ENCODE data around the gene P4HB.

P4HB gene

GRCh38 chr17:81833160-81833920 is 27.0 kb downstream of the P4HB start, which contains the start of gene MCRIP1:
TSS of gene MCRIP1 (minus strand) at chr17:81833291. CDS start at chr17:81824506, 8,785 bp downstream.
- in situ Hi-C loops (cut with HindIII; ENCODE audit: low sequenced_read_pairs): no loop called here

DNA sequence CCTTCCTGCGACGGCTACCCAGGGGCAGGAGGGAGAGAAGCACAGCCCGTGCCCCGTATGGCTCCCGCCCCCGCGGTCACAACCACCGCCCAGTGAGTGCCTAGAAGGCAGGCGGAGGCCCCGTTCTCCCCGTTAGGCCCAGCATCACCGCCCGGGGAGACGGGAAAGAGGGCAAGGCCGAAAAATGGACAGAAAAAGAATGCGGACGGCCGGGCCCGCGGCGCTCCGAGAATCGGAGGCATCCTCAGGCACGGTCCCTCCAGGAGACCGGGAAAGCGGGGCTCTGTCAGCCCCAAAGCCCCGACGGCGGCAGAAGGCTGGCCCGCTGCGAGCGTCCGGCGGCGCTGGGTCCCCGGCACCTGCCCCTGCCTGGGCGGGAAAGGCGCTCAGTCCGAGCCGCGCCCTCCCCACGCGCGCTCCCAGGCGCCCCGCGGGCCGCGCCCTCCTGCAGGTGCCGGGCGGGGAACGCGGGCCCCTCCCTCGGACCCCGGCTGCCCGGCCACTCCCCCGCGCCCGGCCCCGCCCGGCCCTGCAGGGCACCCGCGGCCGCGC is 27.7 kb downstream of the P4HB start:
- in situ Hi-C loops (cut with HindIII; ENCODE audit: low sequenced_read_pairs): no loop called here

DNA sequence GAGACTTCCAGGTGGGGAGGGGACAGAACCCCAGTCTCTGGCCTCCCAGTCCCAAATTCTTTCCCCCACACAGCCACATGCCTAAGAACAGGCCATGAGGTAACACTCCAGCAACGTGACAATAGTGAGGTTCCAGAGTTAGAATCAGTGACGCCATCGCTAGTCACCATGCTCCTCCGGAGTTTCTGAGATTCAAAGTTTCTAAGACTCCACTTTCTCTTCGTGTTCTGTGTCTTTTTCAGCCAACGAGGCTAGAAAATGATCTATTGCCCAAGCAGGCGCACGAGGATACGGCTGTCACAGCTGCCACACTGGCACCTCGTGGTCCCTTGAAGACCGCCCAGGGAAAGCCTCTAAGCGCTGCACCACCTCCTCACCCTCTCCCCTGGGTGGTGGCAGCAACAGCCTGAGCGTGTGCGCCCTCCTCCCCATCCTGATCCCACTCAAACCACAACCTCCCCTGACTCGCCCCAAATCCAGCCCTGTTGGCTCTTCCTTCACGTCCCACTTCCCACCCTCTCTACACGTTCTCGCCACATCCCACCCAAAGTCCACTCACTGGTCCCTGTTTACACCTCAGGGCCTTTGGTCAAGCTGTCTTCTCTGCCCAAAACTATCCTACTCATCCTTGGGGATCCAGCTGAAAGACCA is 28.3 kb downstream of the P4HB start:
- in situ Hi-C loops (cut with HindIII; ENCODE audit: low sequenced_read_pairs): no loop called here

DNA sequence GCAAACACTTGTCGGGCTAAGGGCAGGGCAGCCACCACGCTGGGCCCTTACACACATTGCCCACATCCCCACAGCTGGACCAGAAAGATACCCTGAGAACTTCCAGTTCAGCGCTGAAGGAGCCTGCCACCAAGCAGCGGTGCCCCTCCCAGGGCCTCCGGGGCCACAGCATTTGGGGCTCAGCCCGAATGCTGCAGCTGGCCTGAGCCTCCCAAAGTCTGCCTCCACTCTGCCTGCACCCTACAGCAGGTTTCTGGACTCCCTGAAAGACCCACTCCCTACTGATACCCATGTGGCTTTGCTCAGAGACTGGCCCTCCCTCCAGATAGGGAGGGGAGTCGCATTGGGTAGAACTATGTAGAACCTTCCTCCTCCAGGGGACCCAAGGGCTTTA is 28.8 kb downstream of the P4HB start:
- in situ Hi-C loops (cut with HindIII; ENCODE audit: low sequenced_read_pairs): no loop called here

- in situ Hi-C loops (cut with HindIII; ENCODE audit: low sequenced_read_pairs): no loop called here
Observed at GRCh38 chr17:81829858-81830257, 30.5 kb downstream of the P4HB start.

DNA sequence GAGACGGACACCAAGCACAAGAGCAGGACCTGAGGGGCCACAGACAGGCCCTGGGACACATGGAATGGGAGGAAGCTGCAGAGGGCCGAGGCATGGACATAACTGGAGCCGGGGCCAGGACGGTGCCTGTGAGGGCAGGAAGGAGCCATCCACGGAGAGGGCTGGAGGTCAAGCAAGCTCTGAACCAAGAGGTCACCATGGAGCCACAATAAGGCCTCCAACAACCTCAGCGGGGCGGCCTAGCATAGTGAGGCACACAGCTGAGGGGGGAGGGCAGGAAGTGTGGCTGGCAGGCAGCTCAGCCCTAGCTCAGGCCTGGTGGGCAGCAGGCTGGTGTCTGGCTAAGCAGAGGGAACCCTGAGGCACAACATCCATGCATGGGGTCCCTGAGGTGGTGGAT is 31.7 kb downstream of the P4HB start:
- in situ Hi-C loops (cut with HindIII; ENCODE audit: low sequenced_read_pairs): no loop called here

DNA sequence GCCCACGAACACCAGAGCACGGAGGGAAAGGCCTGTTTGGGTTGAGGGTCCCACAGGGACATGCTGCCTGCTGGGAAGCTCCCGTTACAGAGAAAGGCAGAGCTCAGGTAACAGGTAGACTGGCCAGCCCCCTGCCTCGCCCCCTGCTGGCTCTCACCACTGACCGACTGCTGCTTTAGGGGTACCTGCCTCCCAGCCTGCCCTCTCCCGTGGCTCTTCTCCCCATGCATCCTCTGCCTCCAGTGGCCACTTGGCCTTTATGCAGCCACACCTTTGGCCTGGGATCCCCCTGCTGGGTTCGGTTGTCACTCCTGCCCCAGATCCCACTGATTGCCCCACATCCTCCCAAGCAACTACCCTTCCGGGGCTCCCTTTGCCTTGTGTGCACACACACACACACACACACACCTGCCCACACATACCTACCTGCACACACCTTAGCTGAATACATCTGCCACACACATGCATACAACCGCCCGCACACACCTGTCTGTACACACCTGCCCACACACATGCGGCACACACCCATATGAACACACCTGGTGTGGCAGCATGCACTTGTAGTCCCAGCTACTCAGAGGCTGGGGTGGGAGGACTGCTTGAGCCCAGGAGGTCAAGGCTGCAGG is 34.4 kb downstream of the P4HB start:
- in situ Hi-C loops (cut with HindIII; ENCODE audit: low sequenced_read_pairs): no loop called here

GRCh38 chr17:81824595-81824994 is 35.7 kb downstream of the P4HB start:
- in situ Hi-C loops (cut with HindIII; ENCODE audit: low sequenced_read_pairs): no loop called here

GRCh38 chr17:81823820-81824550 is 36.4 kb downstream of the P4HB start:
- in situ Hi-C loops (cut with HindIII; ENCODE audit: low sequenced_read_pairs): no loop called here

GRCh38 chr17:81822996-81823819 is 37.1 kb downstream of the P4HB start:
- in situ Hi-C loops (cut with HindIII; ENCODE audit: low sequenced_read_pairs): no loop called here

- in situ Hi-C loops (cut with HindIII; ENCODE audit: low sequenced_read_pairs): no loop called here
Observed at GRCh38 chr17:81822312-81822637, 38.1 kb downstream of the P4HB start.

- in situ Hi-C loops (cut with HindIII; ENCODE audit: low sequenced_read_pairs): no loop called here
Observed at GRCh38 chr17:81821603-81822311, 38.6 kb downstream of the P4HB start.

DNA sequence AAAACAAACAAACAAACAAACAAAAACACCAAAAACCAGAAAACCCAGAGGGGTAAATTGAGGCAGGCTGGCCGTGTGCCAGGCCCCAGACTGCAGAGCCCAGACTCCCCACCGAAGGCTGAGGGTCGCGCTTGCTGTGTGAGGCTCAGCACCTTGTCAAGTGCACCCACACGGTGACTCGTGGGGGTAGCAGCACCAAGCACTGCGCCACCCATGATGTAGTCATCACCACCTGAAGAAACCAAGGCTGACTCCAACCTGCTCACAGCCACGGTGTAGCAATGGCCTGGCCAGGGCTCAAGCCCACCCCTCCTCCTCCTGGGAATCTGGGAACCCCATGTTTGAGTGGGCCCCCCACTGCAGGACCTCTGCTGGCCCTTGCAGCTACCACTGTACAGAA is 39.2 kb downstream of the P4HB start:
- in situ Hi-C loops (cut with HindIII; ENCODE audit: low sequenced_read_pairs): no loop called here

DNA sequence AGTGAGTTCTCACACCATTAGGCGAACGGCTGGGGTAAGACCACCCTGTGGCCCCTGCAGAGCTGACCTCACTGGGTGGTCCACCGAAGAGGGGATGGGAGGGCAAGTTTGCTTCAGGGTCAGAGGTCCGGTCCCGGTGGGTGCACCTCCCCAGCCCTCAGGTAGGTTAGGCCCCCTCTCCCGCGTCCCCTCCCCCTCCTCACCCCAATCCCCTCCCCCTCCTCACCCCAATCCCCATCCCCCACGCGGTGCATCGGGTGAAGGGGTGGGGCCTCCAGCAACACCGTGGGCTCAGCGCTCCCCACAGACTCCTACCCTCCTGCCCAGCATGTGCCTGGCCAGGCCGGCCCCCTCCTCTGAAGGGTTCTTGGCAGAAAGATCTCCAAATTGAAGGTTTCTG is 40.6 kb downstream of the P4HB start:
- in situ Hi-C loops (cut with HindIII; ENCODE audit: low sequenced_read_pairs): no loop called here

DNA sequence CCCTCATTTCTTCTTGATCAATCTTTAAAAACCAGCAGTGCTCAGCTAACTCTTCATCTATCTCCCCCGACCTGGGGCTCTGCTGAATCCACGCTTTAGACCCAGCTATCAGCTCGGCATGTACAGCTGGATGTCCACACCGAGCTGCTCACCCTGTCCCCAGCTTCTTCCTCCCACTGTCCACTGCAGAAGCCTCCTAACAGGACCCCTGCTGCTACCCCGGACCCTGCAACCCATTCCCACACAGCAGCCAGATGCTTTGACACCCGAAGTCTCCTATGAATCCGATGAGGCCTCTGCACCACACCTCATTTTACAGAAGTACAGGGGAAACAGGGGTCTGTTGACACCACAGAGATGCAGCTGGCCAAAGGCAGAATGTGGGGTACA is 42.6 kb downstream of the P4HB start:
- in situ Hi-C loops (cut with HindIII; ENCODE audit: low sequenced_read_pairs): no loop called here

DNA sequence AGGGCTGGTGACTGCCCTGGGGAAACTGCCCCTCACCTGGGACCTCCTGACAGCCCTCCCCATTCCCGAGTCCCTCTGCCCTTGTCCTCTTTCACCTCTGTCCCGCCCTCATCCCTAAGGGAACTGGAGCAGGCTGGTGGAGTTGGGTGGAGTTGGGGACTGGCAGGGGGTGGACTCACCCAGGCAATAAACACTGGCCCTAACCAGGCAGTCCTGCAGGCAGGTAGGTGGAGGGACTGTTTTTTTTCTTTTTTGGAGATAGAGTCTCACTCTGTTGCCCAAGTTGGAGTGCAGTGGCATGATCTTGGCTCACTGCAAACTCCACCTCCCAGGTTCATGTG is 44.7 kb downstream of the P4HB start:
- in situ Hi-C loops (cut with HindIII; ENCODE audit: low sequenced_read_pairs): no loop called here

GRCh38 chr17:81814748-81815645 is 45.3 kb downstream of the P4HB start:
- in situ Hi-C loops (cut with HindIII; ENCODE audit: low sequenced_read_pairs): no loop called here

DNA sequence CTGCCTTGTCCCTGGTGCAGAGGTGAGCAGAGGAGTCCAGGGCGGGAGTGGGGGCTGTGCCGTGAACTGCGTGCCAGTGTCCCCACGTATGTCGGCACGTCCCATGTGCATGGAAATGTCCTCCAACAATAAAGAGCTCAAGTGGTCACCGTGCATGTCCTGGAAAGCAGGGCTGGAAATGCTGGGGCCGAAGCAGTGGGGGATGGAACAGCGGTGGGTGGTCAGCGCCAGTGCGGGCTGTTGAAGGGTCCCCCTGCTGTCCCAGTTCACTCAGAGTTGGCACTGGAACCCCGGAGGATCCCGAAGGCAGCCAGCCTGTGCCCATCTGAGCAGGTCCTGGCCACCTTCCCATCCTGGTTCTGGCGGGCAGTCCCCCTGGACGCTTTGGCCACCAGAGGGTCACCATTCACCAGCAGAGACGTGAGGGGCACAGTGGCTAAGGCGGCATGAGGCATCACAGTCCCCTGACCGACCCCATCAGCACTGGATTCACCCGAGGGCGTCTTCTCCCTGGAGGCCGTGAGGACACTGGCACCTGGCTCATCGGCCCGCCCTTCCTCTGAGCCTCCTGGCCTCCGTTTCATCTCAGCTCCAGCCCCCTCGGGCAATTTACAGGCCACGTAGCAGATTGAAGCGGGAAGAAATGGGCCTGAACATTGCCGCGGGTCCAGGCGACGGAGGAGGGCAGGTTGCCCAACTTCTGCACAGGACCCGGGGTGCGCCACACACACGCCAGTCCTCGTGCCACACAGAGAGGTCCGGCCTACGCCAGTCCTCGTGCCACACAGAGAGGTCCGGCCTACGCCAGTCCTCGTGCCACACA is 46.3 kb downstream of the P4HB start:
- in situ Hi-C loops (cut with HindIII; ENCODE audit: low sequenced_read_pairs): no loop called here
